HG03103 (cell line): ENCODE measurements around the gene SERPINB10.

Source experiments
- ATAC-seq: cut with Tn5 transposase; IDR thresholded peaks from one replicate; pipeline ENCODE4 v1.9.1; 2021; ENCODE audit warnings: low read depth; ENCODE audit not compliant: unreplicated experiment

Gene SERPINB10, protein sequence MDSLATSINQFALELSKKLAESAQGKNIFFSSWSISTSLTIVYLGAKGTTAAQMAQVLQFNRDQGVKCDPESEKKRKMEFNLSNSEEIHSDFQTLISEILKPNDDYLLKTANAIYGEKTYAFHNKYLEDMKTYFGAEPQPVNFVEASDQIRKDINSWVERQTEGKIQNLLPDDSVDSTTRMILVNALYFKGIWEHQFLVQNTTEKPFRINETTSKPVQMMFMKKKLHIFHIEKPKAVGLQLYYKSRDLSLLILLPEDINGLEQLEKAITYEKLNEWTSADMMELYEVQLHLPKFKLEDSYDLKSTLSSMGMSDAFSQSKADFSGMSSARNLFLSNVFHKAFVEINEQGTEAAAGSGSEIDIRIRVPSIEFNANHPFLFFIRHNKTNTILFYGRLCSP

DNA sequence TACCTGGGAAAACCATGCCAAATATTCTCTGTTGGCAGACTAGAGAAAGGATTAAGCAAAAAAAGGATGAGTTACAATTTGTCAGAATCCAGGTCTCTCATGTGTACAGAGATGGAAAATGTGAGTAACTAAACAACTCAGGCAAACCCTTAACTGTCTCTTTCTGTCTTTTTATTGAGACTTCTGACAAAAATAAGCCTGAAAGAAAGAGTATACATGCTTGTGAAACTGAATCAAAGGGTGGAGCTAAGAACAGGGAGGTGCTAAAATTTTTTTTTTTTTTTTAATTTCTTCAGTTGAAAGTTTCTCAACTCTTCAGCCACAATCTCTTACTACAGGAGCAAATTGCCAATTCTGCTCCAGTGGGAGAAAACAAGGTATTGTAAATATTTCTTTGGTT, at the start of gene SERPINB10:
Gene SERPINB10 (plus strand): TSS at position 295 of the 400 bp plus-strand sequence. CDS start 7,553 bp downstream, outside the sequence.
- peak; percentile 62 for ATAC-seq

DNA sequence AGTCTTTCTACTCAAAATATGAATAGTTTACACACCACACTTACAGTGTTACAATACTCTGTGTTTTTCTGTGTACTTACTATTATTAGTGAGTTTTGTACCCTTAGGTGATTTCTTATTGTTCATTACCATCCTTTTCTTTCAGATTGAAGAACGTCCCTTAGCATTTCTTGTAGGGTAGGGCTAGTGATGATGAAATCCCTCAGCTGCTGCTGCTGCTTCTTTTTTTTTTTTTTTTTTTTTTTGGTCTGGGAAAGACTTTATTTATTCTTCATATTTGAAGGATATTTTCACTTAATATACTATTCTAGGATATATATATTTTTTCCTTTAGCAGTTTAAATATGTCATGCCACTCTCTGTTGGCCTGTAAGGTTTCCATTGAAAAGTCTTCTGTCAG, 49.3 kb upstream of the SERPINB10 start:
- ATAC-seq = no peak

DNA sequence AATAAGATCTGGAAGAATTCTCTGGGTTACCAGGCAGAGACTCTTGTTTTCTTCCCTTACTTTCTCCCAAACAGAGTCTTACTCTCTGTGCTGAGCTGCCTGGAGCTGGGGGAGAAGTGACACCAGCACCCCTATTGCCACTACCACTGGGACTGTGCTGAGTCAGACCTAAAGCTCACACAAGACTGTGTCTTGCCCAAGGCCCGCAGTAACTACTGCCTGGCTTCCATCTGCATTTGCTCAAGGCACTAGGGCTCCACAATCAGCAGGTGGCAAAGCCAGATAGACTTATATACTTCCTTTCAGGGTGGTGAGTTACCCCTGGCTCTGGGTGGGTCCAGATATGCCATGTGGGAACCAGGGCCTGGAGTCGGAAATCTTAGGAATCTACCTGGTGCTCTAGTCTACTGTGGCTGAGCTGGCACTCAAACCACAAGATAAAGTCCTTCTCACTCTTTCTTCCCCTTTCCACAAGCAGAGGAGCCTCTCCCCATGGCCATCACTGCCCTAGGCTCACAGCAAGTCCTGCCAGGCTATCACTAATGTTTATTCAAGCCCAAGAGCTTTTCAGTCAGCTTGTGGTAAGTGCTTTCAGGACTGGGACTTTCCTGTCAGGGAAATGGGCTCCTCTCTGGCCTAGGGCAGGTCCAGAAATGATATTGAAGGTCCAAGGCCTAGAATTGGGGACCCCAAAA, 47.8 kb upstream of the SERPINB10 start:
- no peak for ATAC-seq

DNA sequence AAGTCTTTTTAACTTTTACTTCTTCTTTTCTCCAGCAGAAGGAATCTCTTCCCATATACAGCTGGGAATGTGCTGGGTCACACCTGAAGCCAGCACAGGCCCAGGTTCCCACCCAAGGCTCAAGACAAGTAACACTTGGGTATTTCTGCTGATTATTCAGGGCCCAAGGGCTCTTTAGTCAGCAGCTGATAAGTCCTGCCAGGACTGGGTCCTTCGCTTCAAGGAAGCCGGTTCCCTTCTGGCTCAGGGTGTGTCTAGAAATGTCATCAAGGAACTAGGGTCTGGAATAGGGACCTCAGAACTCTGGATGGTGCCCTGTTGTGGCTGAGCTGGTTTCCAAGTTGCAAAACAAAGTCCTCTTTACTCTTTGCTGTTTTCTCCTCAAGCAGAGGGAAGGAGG, 47.2 kb upstream of the SERPINB10 start:
- ATAC-seq = no peak

DNA sequence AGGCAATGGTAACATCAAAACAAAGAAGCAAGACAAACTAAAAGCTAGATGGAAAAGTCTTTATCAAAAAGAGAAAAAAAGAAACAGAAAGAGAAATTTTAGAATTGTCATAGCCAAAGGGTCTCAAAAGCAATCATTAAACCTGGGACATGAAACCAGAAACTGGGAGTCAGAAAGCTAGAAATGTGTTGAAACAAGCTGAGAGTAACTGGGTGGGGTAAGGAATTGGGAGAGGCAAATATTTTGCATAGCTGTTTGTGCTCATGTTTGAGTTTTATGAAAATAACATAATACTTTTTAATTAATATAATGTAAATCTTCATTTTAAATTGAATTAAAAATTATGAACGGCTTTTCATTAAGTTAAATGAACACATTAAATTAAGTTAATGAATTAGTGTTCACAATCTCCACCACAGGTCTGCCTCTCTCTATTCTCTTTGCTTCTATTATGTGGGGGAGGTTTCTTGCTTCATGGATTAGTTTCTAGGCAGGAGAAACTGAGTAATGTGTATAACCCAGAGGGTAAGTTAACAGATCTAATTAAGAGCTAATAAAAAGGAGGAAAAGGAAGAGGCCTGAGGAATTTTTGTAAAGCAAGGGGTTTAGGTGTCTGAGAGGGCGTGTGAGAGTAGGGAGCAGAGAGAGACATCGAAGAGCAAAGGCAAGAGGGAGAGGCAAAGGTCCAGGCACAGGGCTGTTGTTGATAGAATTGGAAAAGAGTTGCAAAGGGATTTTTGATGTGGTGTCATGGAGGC, 40.2 kb upstream of the SERPINB10 start:
- ATAC-seq = no peak

DNA sequence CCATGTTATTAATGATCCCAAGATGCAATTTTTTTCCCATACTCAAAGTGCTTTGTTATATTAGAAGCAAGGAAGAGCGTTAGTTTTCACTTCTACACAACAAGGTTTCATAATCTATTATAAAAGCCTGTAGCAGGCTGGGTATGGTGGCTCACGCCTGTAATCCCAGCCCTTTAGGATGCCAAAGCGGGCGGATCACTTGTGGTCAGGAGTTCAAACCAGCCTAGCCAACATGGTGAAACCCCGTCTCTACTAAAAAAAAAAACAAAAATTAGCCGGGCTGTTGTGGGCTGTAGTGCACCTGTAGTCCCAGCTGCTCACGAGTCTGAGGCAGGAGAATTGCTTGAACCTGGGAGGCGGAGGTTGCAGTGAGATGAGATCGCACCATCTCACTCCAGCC, 39.2 kb upstream of the SERPINB10 start:
- ATAC-seq = no peak

DNA sequence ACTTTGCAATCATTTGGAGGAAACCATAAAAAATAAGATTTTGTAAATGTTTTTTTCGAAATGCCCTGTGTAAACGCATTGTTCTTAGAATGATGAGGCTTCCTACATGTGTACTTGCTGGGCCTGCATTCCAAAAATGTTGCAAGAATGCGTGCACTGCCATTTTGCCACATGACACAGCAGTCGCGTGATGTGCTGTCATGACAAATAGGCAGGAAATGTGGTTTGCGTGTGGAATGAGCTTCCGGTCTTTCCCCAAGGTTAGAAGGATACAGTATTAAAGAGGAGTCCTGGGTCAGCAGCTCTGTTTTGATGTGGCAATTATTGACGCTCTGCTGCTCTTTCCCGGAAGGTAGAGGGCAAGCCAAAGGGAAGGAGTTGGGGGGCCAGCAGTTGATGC, 38.4 kb upstream of the SERPINB10 start:
- ATAC-seq = no peak

DNA sequence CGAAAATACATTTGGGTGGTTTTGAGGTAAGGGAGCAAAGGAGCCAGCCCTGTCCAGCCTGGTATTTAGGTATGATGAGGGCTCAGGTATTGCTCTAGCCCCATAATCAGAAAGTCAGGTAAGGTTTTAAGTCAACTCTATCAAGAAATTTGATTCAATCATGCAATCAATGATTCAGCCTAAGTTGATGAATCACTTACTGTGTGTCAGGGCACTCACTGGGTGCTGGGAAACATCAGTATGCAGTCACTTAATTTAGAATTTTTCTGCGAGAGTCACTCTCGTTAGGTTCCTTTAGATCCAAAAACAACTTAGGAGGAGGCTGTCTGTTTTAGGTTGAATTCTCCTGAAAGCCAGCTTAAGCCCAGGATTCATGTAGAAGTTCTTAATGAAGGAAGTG, 37.9 kb upstream of the SERPINB10 start:
- ATAC-seq = no peak

DNA sequence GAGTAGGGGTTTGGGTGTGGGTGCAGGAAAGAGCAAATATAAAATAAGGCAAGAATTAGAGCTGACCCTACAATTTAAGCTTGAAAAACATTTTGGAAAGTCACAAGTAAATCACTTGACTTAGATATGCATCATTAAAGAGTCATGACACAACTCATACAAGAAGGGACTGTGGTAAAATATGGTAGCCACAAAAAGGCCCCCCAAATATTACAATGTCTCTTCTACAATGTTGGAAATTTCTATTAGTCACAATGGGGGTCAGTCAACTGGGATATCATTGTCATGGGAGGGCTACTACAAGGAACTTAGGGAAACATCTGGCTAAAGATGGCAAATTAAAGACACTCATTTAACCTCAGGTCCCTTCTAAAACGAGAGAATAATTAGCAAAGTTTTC, 35.9 kb upstream of the SERPINB10 start:
- no peak for ATAC-seq

DNA sequence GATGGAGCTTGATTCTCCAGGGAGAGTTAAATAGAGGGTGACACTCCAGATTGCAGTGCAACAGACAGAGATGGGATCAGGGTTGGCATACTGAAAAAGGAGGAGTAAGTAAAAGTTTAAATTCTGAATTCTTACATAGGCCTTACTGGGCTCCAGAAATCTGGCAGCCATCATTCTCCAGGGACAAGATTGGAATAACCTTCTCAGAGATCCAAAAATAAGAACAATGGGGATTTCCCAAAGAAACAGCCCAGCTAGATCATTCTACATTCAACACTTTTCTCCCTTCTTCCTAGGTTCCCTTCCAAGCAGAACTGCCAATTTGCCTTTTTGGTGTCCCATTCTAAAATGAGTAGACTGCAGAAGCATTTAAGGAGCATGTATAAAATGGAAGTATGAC, 35.2 kb upstream of the SERPINB10 start:
- ATAC-seq = no peak

DNA sequence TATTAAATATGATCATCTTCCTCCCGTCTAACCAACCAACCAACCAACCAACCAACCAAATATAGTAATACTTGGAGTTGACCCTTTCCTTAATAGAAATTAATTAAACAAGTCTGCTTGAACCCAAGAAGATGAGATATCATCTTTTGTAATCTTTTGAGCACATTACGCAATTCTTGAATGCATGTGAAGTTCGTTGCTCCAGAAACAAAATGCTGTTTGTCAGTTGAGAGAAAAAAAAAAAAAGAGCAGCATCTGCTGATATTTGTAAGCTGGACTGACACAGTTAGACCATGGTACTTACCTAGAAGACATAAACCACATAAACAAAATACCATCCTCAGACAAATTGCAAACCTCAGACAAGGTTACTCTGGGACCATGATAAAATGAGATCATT, 29.4 kb upstream of the SERPINB10 start:
- no peak for ATAC-seq

DNA sequence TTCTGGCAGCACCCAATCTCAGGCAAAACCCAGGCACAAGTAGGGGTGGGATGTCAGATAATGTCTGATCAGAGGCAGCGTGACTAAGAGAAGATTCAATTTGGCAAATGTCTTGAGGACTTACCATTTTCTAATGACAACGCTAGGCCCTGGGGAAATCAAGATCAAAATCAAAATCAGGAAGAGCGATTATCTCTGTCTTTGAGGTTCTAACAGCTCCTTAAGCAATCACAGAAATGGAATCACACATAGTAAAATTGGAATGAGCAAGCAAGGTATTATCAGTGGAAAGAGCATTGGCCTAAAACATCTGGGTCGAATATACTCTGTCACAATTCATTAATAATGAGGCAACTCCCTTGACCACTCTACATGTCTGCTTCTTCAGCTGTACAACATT, 28.8 kb upstream of the SERPINB10 start:
- ATAC-seq = no peak

DNA sequence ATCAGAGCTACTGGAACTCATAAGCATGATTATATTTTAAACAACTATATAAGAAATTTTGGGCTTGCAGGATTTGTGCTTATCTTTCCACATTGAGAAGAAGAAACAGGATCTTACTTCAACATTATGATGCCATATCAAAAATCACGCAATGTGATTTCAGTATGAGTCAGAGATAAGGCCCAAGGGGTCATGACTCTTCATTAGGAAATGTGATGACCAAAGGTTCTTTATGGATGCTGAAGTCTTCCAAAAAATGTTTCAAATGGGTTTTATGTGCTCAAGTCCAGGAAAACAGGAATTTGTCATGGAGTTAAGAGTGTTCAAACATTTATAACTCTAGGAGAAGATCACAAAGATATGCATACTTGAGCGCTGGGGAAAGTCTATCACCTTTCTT, 28.0 kb upstream of the SERPINB10 start:
- ATAC-seq = no peak

DNA sequence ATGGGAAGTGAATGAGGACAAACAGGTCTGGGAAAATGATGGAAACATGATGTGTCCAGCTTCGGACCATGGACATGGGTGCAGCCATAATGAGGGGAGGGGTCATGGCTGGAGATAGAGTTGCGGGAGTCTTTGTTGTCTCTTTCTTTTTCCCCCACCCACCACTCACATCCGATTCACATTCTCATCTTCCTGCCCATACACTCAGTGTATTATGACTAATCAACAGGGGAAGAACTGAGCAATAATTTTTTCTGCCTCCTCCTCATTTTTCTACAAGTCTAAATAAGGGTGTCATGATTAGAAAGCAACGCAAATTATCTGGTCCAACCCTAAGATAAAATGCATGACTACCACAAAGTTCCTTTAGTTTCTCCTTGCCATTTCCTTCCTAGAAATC, 25.9 kb upstream of the SERPINB10 start:
- ATAC-seq = no peak

DNA sequence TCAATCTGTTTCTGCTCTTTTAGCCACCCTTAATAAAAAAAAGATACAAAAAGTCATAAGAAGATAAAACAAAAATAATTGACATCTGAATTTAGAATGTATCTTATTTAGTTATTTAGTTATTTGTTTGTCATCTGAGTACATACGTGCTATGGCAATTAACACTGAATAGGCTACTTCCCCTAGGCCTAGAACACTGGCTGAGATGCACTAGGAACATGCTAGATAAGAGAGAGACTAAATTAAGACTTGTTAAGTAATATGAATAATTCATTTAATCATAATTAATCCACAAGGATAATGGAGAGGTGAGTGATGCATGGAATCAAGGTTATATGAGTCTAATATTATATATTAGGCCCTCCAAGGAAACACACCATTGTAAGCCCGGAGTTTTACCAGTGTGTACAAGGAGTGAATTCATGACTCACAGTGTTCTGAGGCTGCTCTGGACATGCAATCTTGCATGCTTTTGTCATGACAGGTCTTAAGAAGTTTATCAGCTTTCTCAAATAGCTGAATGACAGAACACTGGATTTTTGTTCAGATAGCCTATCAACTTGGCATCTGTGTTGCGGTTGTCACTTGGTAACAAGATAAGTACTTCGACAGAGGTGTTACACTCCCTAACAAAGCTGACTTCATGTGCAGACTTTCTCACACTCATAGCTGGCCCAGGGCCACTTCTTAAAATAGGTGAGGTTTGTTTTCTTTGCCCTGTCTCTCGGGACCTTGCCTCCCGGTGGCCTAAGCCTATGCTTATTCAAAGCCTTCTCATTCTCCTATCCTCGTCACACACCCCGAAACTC, 25.2 kb upstream of the SERPINB10 start:
- ATAC-seq = no peak

DNA sequence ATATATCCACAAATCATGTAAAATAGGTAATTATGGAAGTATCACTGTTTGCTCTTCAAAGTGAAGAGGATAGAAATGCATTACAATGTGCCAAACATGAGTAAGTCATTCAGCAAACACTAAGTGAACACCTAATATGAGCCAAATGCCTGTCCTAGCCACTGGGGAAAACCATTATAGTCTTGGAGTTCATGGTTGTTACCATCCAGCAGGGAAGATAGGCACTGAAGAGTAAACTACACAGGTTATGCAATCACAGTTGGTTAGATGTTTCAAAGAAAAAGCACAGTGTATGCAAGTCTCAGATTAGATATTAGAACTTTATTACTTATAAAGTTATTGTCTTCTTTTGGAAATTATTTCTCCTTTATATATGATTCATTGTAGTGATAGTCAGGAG, 24.1 kb upstream of the SERPINB10 start:
- no peak for ATAC-seq

DNA sequence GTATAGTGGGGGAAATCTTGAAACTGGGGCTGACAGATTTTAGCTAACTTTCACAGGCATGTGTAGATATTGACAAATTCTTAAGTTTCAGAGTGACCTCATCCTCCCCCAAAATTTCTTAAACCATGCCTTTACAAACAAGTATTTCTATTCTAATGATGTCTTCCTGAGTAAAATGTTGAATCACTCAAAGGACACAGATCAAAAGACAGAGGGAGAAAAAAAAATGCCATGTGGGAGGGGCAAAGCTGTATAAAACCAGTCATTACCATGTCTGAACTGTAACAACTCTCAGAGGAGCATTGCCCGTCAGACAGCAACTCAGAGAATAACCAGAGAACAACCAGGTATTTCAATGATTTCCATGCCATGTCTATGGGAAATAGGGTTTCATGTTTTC, 20.3 kb upstream of the SERPINB10 start, which contains the start of gene SERPINB2:
Gene SERPINB2 (plus strand): TSS at position 282 of the 400 bp plus-strand sequence. CDS start 3,740 bp downstream, outside the sequence.
- ATAC-seq = no peak

DNA sequence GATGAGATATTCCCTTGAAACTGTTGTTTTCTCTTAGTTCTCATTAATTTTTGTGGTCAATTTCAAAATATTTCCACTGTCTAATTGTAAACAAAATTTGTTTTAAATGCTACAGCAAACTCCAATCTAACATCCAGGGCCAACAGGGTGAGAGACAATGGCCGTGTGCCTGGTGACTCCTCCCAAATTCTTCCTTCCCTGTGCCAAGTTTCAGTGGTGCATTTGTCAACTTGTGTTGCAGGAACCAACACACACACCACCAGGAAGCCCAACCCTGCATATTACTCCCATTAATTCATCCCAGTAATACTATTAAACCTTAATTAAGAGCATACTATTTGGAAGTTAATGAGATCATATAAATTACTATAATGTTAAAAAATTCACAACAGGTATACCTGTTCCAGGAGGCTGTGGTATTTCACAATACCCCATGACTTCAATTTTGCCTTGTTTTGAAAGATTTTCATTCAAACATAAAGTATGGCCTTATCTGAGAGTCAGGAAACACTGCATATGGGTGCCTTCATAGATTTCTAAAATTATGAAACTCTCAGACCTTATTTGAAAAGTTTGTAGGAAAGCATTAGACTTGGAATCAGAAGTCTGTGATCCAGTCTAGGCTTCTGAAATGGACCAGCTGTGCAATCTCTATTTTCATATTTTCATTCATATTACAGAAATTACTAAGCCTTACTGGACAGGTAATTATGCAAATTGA, 19.1 kb upstream of the SERPINB10 start:
- no peak for ATAC-seq

DNA sequence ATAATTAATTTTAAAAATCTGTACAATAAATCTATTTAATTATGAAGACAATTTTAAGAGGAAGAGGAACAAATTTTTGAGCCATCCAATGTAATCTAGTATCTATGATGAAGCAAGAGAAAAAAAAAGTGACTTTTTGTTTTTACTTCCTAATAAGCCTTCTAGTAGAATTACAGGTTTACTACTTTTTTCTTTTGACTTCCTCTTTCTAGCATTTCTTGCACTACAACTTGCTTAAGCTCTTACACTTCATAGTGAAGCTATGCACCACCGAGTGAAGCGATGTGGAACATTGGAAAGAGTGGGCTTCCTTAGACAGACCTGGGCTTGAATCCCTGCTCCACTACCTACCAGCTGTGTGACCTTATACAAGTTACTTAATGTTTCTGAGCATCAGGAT, 18.1 kb upstream of the SERPINB10 start:
- ATAC-seq = no peak
